SK-N-SH (cell line): ENCODE results near the gene PHACTR2.

Source experiments
- CHD2 ChIP-seq: fragments of 150-350 bp; IDR thresholded peaks from 2 replicates; pipeline ENCODE4 v1.6.1; 2018; ENCODE audit warnings: low read length; ENCODE audit not compliant: partially characterized antibody
- CTCF ChIP-seq: fragments of 200-600 bp; sonication (generic); IDR thresholded peaks from 2 replicates; pipeline ENCODE4 v1.6.1; 2017; ENCODE audit warnings: antibody characterized with exemption, mild to moderate bottlenecking, moderate library complexity
- EP300 ChIP-seq, 2 experiments: IDR thresholded peaks; 2 replicates each; pipeline versions ENCODE4 v1.4.0 to v1.6.1; 2012; ENCODE audit warnings: borderline replicate concordance in 1 of 2, low read depth in 1 of 2, low read length in 1 of 2
- GABPA ChIP-seq: IDR thresholded peaks from 2 replicates; pipeline ENCODE4 v1.4.0; 2012; ENCODE audit warnings: low read depth, mild to moderate bottlenecking
- GATA2 ChIP-seq: sonication (generic); formaldehyde crosslinking; IDR thresholded peaks from 2 replicates; pipeline ENCODE4 v1.5.0; 2020; ENCODE audit warnings: mild to moderate bottlenecking, missing genetic modification reagents
- RFX5 ChIP-seq: IDR thresholded peaks from 2 replicates; pipeline ENCODE4 v1.6.1; 2012; ENCODE audit warnings: mild to moderate bottlenecking, improper control_type of control experiment, low read length
- TAF1 ChIP-seq: IDR thresholded peaks from 2 replicates; pipeline ENCODE4 v1.6.1; 2012; ENCODE audit warnings: low read depth, mild to moderate bottlenecking, low read length, moderate library complexity, borderline replicate concordance
- USF1 ChIP-seq: IDR thresholded peaks from 2 replicates; pipeline ENCODE4 v1.4.0; 2012; ENCODE audit warnings: low read depth, borderline replicate concordance
- TF ChIP-seq, protein P1 (sequence below): IDR thresholded peaks from 2 replicates; pipeline ENCODE4 v1.6.1; 2012; ENCODE audit warnings: mild to moderate bottlenecking, low read depth, low read length, moderate library complexity
- TF ChIP-seq, protein P2 (sequence below): fragments of 150-350 bp; IDR thresholded peaks from 2 replicates; pipeline ENCODE4 v1.6.1; 2017; ENCODE audit warnings: antibody characterized with exemption, low read length, low read depth, borderline replicate concordance

DNA sequence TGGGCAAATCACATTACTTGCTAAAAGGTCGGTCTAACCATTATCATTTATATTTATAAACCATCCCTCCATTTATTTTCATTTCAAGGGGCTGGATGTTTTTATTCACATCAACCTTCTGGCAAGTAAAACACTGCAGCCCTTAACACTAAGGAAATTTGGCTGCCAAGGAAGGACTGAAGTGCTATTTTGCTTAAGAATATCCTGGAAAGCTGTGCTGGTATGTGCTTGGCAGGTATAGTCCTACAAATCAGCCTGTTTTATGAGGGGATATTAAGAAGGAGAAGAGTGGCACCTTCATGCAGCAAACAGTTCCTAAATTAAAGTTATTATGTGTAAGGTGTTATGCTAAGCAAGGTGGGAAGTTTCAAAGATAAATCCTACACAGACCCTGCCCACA lies 9.8 kb downstream of the PHACTR2 start:
- TF ChIP-seq CTCF (no peak), USF1 (no peak), GABPA (no peak), TAF1 (no peak), RFX5 (no peak), EP300 (IDR thresholded peaks at IDR 0.05; ENCODE audit: borderline replicate concordance in 1 of 2, low read depth in 1 of 2, low read length in 1 of 2) (no peak), GATA2 (CRISPR knock-in tag) (no peak), CHD2 (no peak)
- TF ChIP-seq, protein P1, sequence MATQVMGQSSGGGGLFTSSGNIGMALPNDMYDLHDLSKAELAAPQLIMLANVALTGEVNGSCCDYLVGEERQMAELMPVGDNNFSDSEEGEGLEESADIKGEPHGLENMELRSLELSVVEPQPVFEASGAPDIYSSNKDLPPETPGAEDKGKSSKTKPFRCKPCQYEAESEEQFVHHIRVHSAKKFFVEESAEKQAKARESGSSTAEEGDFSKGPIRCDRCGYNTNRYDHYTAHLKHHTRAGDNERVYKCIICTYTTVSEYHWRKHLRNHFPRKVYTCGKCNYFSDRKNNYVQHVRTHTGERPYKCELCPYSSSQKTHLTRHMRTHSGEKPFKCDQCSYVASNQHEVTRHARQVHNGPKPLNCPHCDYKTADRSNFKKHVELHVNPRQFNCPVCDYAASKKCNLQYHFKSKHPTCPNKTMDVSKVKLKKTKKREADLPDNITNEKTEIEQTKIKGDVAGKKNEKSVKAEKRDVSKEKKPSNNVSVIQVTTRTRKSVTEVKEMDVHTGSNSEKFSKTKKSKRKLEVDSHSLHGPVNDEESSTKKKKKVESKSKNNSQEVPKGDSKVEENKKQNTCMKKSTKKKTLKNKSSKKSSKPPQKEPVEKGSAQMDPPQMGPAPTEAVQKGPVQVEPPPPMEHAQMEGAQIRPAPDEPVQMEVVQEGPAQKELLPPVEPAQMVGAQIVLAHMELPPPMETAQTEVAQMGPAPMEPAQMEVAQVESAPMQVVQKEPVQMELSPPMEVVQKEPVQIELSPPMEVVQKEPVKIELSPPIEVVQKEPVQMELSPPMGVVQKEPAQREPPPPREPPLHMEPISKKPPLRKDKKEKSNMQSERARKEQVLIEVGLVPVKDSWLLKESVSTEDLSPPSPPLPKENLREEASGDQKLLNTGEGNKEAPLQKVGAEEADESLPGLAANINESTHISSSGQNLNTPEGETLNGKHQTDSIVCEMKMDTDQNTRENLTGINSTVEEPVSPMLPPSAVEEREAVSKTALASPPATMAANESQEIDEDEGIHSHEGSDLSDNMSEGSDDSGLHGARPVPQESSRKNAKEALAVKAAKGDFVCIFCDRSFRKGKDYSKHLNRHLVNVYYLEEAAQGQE, result no peak
- TF ChIP-seq, protein P2, sequence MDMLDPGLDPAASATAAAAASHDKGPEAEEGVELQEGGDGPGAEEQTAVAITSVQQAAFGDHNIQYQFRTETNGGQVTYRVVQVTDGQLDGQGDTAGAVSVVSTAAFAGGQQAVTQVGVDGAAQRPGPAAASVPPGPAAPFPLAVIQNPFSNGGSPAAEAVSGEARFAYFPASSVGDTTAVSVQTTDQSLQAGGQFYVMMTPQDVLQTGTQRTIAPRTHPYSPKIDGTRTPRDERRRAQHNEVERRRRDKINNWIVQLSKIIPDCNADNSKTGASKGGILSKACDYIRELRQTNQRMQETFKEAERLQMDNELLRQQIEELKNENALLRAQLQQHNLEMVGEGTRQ, result no peak
